Measurements from ENCODE around the gene TRIM32. TPM values are rescaled to one million over a fixed set of nuclear protein-coding genes. Genes with fewer than 3 reads are reported as not detected.

The TRIM32 gene
- polyA plus RNA-seq, 1 experiment: 35.1 TPM

DNA sequence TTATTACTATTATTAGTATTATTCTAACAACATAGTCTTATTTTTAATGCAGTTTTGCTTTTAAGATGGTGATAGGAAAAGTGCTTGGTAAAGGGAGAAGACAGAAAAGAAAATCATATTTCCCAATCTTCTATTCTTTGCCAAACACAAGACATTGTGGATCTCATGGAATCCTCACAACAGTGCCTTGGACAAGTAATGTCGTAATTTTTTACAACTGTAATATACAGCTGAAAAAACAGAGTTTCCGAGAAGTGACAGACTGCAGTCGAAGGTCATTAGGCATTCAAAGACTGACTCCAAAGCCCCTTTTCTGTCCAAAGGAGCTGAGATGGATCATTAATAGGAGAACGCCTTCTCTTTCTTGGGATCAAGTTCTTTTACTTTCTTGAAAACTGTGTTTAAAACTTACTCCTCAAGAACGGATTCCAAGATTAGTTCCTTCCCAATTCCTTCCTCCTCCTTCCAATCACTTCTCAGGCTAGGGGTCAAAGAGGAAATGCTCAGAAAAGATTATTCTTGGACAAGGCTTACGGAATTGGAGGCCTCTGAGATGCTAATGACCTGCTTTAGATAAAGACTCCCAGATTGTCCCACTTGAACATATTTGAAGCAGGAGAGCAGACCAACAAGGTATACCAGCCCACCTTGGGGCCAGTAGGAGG, 24.3 kb upstream of the TRIM32 start:
- ChIA-PET POLR2A (no interaction called here), CTCF (interaction anchor here (0.6 to 3.5 kb wide), 3 partner anchors 14 to 1069 kb away, joined by 3 to 12 read pairs (median 6); no protein-coding TSS in a partner anchor)
- H3K36me3 ChIP-seq (ENCODE audit: control insufficient read depth, insufficient read depth, low read length): no peaks in the 10 kb centered on the region
- no peaks in the 10 kb centered on the region for H3K27me3 ChIP-seq (ENCODE audit: control insufficient read depth, insufficient read depth, low read length)
- TF ChIP-seq, protein P1, sequence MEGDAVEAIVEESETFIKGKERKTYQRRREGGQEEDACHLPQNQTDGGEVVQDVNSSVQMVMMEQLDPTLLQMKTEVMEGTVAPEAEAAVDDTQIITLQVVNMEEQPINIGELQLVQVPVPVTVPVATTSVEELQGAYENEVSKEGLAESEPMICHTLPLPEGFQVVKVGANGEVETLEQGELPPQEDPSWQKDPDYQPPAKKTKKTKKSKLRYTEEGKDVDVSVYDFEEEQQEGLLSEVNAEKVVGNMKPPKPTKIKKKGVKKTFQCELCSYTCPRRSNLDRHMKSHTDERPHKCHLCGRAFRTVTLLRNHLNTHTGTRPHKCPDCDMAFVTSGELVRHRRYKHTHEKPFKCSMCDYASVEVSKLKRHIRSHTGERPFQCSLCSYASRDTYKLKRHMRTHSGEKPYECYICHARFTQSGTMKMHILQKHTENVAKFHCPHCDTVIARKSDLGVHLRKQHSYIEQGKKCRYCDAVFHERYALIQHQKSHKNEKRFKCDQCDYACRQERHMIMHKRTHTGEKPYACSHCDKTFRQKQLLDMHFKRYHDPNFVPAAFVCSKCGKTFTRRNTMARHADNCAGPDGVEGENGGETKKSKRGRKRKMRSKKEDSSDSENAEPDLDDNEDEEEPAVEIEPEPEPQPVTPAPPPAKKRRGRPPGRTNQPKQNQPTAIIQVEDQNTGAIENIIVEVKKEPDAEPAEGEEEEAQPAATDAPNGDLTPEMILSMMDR (IDR thresholded peaks at IDR 0.05; ENCODE audit: insufficient read depth, low read depth, low read length): no peak
- no peak for DNase-seq (ENCODE audit: low read depth)
- H3K4me3 ChIP-seq (ENCODE audit: low read depth, low read length): no peak overlapping the region

- POLR2A ChIA-PET: no interaction called here
- Histone ChIP-seq H3K4me3 (ENCODE audit: low read depth, low read length) (no peak overlapping the region), H3K27me3 (ENCODE audit: control insufficient read depth, insufficient read depth, low read length) (no peaks in the 10 kb centered on the region), H3K36me3 (ENCODE audit: control insufficient read depth, insufficient read depth, low read length) (no peaks in the 10 kb centered on the region)
- TF ChIP-seq, protein P1 (IDR thresholded peaks at IDR 0.05; ENCODE audit: insufficient read depth, low read depth, low read length): no peak
- CTCF ChIA-PET: interaction anchor here (0.6 to 3.5 kb wide), 3 partner anchors 15 to 1070 kb away, joined by 3 to 12 read pairs (median 6); no protein-coding TSS in a partner anchor
- DNase-seq (ENCODE audit: low read depth): no peak
Observed at GRCh38 chr9:116663581-116663980, 23.5 kb upstream of the TRIM32 start.

DNA sequence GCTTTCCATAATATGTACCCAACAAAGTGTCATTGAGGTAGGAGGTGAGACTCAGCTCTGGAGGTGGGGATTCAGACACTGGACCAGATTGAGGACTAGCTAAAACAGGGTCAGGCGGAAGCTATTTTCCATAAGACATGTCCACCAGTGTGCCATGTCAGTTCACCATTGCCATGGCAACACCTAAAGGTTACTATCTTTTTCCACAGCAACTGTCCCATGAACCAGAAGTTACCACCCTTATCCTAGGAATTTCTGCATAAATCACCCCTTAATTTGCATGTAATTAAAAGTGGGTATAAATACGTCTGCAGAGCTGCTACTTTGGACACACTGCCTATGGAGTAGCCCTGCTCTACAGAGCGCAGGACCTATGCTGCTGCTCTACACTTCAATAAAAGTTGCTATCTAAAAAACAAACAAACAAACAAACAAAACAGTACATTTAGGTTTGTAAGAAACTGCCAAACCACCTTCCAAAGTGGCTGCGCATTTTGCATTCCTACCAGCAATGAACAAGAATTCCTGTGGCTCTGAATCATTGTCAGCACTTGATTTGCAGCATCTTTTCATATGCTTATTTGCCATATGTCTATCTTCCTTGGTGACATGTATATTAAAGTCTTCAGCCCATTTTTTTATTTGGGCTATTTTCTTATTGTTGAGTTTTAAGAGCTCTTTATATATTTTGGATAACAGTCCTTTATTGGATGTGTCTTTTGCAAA, 18.0 kb upstream of the TRIM32 start:
- no peaks in the 10 kb centered on the region for H3K36me3 ChIP-seq (ENCODE audit: control insufficient read depth, insufficient read depth, low read length)
- no peaks in the 10 kb centered on the region for H3K27me3 ChIP-seq (ENCODE audit: control insufficient read depth, insufficient read depth, low read length)
- ChIA-PET CTCF (no interaction called here), POLR2A (no interaction called here)
- TF ChIP-seq, protein P1 (IDR thresholded peaks at IDR 0.05; ENCODE audit: insufficient read depth, low read depth, low read length): no peak
- no peak for DNase-seq (ENCODE audit: low read depth)
- no peak overlapping the region for H3K4me3 ChIP-seq (ENCODE audit: low read depth, low read length)

DNA sequence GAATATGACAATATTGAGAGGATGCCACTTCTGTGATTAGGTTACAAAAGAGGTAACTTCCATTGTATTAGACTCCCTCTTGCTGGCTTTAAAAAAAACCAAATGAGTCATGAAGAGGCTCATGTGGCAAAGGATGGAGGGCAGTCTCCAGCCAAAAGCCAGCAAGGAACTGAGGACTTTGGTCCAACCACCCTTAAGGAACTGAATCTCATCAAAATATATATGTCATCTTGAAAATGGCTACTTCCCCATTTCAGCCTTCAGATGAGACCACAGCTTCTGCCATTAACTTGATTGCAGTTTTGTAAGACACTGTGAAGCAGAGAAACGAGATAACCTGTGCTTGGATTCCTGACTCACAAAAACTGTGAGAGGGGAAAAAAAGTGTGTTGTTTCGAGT, 15.5 kb upstream of the TRIM32 start:
- Histone ChIP-seq H3K27me3 (ENCODE audit: control insufficient read depth, insufficient read depth, low read length) (no peaks in the 10 kb centered on the region), H3K4me3 (ENCODE audit: low read depth, low read length) (no peak overlapping the region), H3K36me3 (ENCODE audit: control insufficient read depth, insufficient read depth, low read length) (no peaks in the 10 kb centered on the region)
- TF ChIP-seq, protein P1 (IDR thresholded peaks at IDR 0.05; ENCODE audit: insufficient read depth, low read depth, low read length): no peak
- ChIA-PET POLR2A (no interaction called here), CTCF (no interaction called here)
- DNase-seq (ENCODE audit: low read depth): no peak

GRCh38 chr9:116673375-116673774, 13.7 kb upstream of the TRIM32 start:
- POLR2A ChIA-PET: no interaction called here
- H3K36me3 ChIP-seq (ENCODE audit: control insufficient read depth, insufficient read depth, low read length): no peaks in the 10 kb centered on the region
- DNase-seq (ENCODE audit: low read depth): no peak
- CTCF ChIA-PET: interaction anchor here (1.0 kb wide), 1 partner anchor 1082 kb away, joined by 3 read pairs; no protein-coding TSS in a partner anchor
- TF ChIP-seq, protein P1 (IDR thresholded peaks at IDR 0.05; ENCODE audit: insufficient read depth, low read depth, low read length): no peak
- H3K27me3 ChIP-seq (ENCODE audit: control insufficient read depth, insufficient read depth, low read length): no peaks in the 10 kb centered on the region
- H3K4me3 ChIP-seq (ENCODE audit: low read depth, low read length): no peak overlapping the region
